Measurements from ENCODE around the gene AGRN. TPM values are rescaled to one million over a fixed set of nuclear protein-coding genes. Genes with fewer than 3 reads are reported as not detected.
A peak's percentile ranks its signal among the peaks of the same experiment; 100 is the strongest.

The AGRN gene
- total and polyA plus RNA-seq, 9 donors = 2.7 to 138 (median 14.3) TPM

GRCh38 chr1:998995-999724, 20.8 kb upstream of the AGRN start:
- Histone ChIP-seq H3K27me3 (peaks cover 11% of the 10 kb centered on the region), H3K36me3 (no peaks in the 10 kb centered on the region), H3K4me1 (ENCODE audit: insufficient read depth) (peaks cover 9% of the 10 kb centered on the region), H3K4me3 (peak overlapping the region; percentile 64), H3K9me3 (no peaks in the 10 kb centered on the region), H3K27ac (peak overlapping the region; percentile 23 to 52)
- WGBS, 3 donors = 0% methylated on average over 37 to 86 of the region's 86 CpGs
- intact Hi-C loops (cut with DNase I) = no loop called here
- TF ChIP-seq POLR2A (IDR thresholded peaks at IDR 0.05) = no peak
- no peak for TF ChIP-seq CTCF (IDR thresholded peaks at IDR 0.05)
- TF ChIP-seq EP300 (IDR thresholded peaks at IDR 0.05) = no peak
- peak in 2 of 5 donors; percentile 26 to 46 for DNase-seq

DNA sequence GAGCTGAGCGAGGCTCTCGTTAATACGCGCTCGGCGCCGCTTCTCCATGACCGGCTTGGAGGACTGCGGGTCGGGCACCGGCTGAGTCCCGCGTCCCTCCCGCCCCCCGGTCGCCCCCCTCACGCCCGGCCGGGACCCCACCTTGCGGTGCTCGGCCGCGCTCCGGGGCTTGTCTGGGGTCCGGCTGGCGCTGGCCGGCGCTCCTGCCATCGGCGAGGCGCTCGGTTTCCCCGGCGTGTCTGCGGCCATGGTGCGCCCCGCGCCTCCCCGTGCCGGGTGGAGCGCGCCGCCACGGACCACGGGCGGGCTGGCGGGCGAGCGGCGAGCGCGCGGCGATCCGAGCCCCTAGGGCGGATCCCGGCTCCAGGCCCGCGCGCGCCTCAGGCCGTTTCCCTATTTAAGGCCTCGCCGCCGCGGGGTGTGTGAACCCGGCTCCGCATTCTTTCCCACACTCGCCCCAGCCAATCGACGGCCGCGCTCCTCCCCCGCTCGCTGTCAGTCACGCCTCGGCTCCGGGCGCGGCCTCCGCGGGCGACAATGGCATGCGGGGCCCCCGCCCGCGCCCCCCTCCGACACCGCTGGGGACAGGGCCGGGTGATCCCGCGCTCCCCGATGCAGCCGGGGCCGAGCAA, 20.1 kb upstream of the AGRN start, which contains the start of gene HES4:
Gene HES4 (minus strand): TSS at position 373 of the 632 bp plus-strand sequence. CDS start 124 bp downstream, at position 249.
- TF ChIP-seq EP300 (IDR thresholded peaks at IDR 0.05) = no peak
- peak; percentile 58 for TF ChIP-seq POLR2A (IDR thresholded peaks at IDR 0.05)
- TF ChIP-seq CTCF (IDR thresholded peaks at IDR 0.05) = no peak
- 0 to 1% methylated on average over 56 to 95 of the region's 95 CpGs; no CpG with 5 or more reads in 1 of the 3 donors for WGBS, 3 donors
- peak; percentile 42 to 82 (median 73) for DNase-seq
- Histone ChIP-seq H3K4me3 (peak within 1 kb of the TSS; percentile 64), H3K36me3 (no peaks in the 10 kb centered on the region), H3K4me1 (ENCODE audit: insufficient read depth) (peaks cover 9% of the 10 kb centered on the region), H3K9me3 (no peaks in the 10 kb centered on the region), H3K27me3 (peaks cover 11% of the 10 kb centered on the region), H3K27ac (peak within 1 kb of the TSS; percentile 52 to 53)
- intact Hi-C loops (cut with DNase I) = no loop called here

DNA sequence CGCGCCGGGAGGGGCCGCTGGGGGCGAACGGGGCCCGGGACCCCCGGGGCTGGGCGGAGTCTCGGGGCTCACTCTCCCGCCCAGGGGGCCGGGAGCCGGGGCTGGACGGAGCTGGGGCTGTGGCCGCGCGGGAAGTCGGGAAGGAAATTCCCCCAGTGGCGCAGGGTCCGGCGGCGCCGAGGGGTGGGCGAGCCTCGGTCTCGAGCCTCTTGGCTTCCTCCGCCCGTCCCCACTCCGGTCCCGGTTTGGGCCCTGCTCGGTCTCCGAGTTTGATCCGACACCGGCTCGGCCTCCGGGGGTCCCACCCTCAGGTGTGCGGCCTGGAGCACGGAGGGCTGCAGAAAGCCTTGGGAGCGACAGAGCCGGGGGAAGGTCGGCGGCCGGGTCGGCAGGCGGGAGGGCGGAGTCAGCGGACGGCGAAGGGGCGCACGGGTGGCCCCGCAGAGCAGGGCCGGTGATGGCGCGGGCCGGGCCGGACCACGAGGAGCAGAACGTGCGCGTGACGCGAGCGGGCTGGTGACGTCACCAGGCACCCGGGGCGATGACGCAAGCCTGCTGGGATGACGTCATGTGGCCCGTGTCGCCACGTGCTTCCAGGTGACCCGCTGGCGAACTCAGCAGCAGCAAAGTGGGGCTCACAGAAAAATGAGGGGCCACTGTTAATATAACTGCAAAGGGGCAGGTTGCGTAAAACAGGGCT, 19.4 kb upstream of the AGRN start:
- intact Hi-C loops (cut with DNase I) = no loop called here
- peak; percentile 10 for TF ChIP-seq POLR2A (IDR thresholded peaks at IDR 0.05)
- TF ChIP-seq CTCF (IDR thresholded peaks at IDR 0.05) = peak in 1 of 3 donors; percentile 16
- peak; percentile 41 for TF ChIP-seq EP300 (IDR thresholded peaks at IDR 0.05)
- Histone ChIP-seq H3K27me3 (peaks cover 11% of the 10 kb centered on the region), H3K9me3 (no peaks in the 10 kb centered on the region), H3K36me3 (no peaks in the 10 kb centered on the region), H3K4me3 (peak overlapping the region; percentile 64), H3K27ac (peak overlapping the region; percentile 52 to 53), H3K4me1 (ENCODE audit: insufficient read depth) (peaks cover 9% of the 10 kb centered on the region)
- 0 to 1% (median 0%) methylated on average over 48 to 75 of the region's 75 CpGs for WGBS, 3 donors
- DNase-seq = peak in 4 of 5 donors; percentile 64 to 86 (median 78)

DNA sequence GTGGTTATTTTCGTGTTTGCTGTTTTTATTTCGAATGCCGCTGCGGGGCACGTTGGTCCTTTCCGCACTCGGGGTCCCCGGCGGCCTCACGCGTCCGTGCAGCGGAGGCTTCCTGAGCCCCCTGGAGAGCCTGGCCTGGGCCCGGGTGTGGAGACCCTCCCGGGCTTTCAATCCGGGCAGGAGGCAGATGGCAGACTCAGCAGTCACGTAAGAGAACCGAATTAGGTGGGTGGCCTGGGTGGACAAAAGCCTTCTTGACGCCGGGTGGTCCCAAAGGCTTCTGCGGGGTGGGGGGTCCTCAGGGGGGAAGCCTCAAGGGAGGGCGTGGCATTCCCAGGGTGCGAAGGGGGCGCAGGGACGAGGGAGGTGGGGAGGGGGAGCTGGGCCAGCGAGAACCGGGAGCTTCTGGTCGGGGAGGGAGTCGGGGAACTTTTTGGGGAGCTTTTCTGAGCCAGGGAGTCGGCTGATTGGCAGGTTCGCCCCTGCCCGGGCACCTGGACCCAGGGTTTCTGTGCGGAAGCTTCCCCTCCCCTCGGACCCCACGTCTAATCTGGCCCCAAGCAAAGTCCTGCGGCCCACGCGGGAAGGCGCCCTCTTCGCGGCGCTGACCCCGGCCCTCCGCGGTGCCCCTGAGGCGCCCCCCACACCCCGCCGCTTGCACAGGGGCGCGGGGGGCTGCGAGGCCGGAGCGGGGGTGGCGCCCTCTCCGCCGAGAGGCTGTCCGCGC, 18.7 kb upstream of the AGRN start:
- peak in 3 of 5 donors; percentile 30 to 36 (median 32) for DNase-seq
- peaks cover 11% of the 10 kb centered on the region for H3K27me3 ChIP-seq
- no peaks in the 10 kb centered on the region for H3K9me3 ChIP-seq
- H3K4me3 ChIP-seq = peak overlapping the region; percentile 64
- peaks cover 9% of the 10 kb centered on the region for H3K4me1 ChIP-seq (ENCODE audit: insufficient read depth)
- 0 to 2% (median 1%) methylated on average over 30 to 58 of the region's 58 CpGs for WGBS, 3 donors
- intact Hi-C loops (cut with DNase I) = no loop called here
- H3K27ac ChIP-seq = peak overlapping the region; percentile 10 to 52
- H3K36me3 ChIP-seq = no peaks in the 10 kb centered on the region
- no peak for TF ChIP-seq POLR2A (IDR thresholded peaks at IDR 0.05)
- TF ChIP-seq EP300 (IDR thresholded peaks at IDR 0.05) = no peak
- TF ChIP-seq CTCF (IDR thresholded peaks at IDR 0.05) = no peak

All from ovary (tissue), 9 donors.